HUES6 (cell line): ENCODE measurements around the gene CYP4A22.
A peak's percentile ranks its signal among the peaks of the same experiment; 100 is the strongest.
"Not testable (repeated sequence)": the region's sequence is repeated elsewhere in the genome, so short reads cannot be mapped to it uniquely, and the experiment has no call there.

Experiments used
- H3K27ac ChIP-seq: 2 replicates; pipeline ENCODE4 v1.7.0; 2013; ENCODE audit warnings: low read depth, mild to moderate bottlenecking, low read length, inconsistent platforms
- H3K27me3 ChIP-seq: 2 replicates; pipeline ENCODE4 v1.6.1; 2013; ENCODE audit warnings: low read length; ENCODE audit not compliant: control insufficient read depth, insufficient read depth
- H3K36me3 ChIP-seq: 2 replicates; pipeline ENCODE4 v1.6.1; 2013; ENCODE audit warnings: low read length; ENCODE audit not compliant: control insufficient read depth, insufficient read depth
- H3K4me1 ChIP-seq: 2 replicates; pipeline ENCODE4 v1.6.1; 2013; ENCODE audit warnings: low read length; ENCODE audit not compliant: control insufficient read depth, insufficient read depth
- H3K4me3 ChIP-seq: 2 replicates; pipeline ENCODE4 v1.5.1; 2013; ENCODE audit warnings: low read depth, low read length
- H3K9ac ChIP-seq: one replicate; pipeline ENCODE4 v1.6.1; 2013; ENCODE audit warnings: mild to moderate bottlenecking, low read length
- H3K9me3 ChIP-seq: 2 replicates; pipeline ENCODE4 v1.6.1; 2013; ENCODE audit warnings: low read depth, low read length; ENCODE audit not compliant: control insufficient read depth, insufficient read depth

The CYP4A22 gene

GRCh38 chr1:47157957-47158356 is 20.7 kb downstream of the CYP4A22 start:
- H3K27ac ChIP-seq, H3K9me3 ChIP-seq, H3K4me1 ChIP-seq, H3K36me3 ChIP-seq, H3K4me3 ChIP-seq, H3K27me3 ChIP-seq, H3K9ac ChIP-seq: not testable (repeated sequence)

GRCh38 chr1:47160716-47161115 is 23.5 kb downstream of the CYP4A22 start:
- H3K4me3 ChIP-seq: no peak overlapping the region
- H3K27ac ChIP-seq: no peak overlapping the region
- peaks cover 11% of the 10 kb centered on the region for H3K9me3 ChIP-seq
- no peaks in the 10 kb centered on the region for H3K27me3 ChIP-seq
- H3K9ac ChIP-seq: no peak overlapping the region
- no peaks in the 10 kb centered on the region for H3K36me3 ChIP-seq
- H3K4me1 ChIP-seq: no peaks in the 10 kb centered on the region

- peaks cover 18% of the 10 kb centered on the region for H3K9me3 ChIP-seq
- no peaks in the 10 kb centered on the region for H3K27me3 ChIP-seq
- H3K9ac ChIP-seq: no peak overlapping the region
- H3K27ac ChIP-seq: no peak overlapping the region
- no peak overlapping the region for H3K4me3 ChIP-seq
- no peaks in the 10 kb centered on the region for H3K36me3 ChIP-seq
- no peaks in the 10 kb centered on the region for H3K4me1 ChIP-seq
Measured at GRCh38 chr1:47161298-47162040, 24.2 kb downstream of the CYP4A22 start.

GRCh38 chr1:47164552-47164951 is 27.3 kb downstream of the CYP4A22 start:
- Histone ChIP-seq H3K9me3 (peaks cover 18% of the 10 kb centered on the region), H3K9ac (no peak overlapping the region), H3K27ac (no peak overlapping the region), H3K4me3 (no peak overlapping the region), H3K36me3 (no peaks in the 10 kb centered on the region), H3K4me1 (no peaks in the 10 kb centered on the region), H3K27me3 (no peaks in the 10 kb centered on the region)

GRCh38 chr1:47172782-47173181 is 35.5 kb downstream of the CYP4A22 start:
- H3K27ac ChIP-seq: no peak overlapping the region
- no peaks in the 10 kb centered on the region for H3K4me1 ChIP-seq
- no peaks in the 10 kb centered on the region for H3K27me3 ChIP-seq
- no peak overlapping the region for H3K4me3 ChIP-seq
- H3K36me3 ChIP-seq: no peaks in the 10 kb centered on the region
- H3K9ac ChIP-seq: no peak overlapping the region
- H3K9me3 ChIP-seq: no peaks in the 10 kb centered on the region

- Histone ChIP-seq H3K27me3 (peaks cover 3% of the 10 kb centered on the region), H3K4me1 (peaks cover 5% of the 10 kb centered on the region; the same call in 1 of the 2 replicates), H3K27ac (no peak overlapping the region), H3K36me3 (no peaks in the 10 kb centered on the region), H3K9me3 (no peaks in the 10 kb centered on the region), H3K4me3 (no peak overlapping the region), H3K9ac (no peak overlapping the region)
Measured at GRCh38 chr1:47174656-47175020, 37.4 kb downstream of the CYP4A22 start.

- Histone ChIP-seq H3K9ac (no peak overlapping the region), H3K27me3 (peaks cover 10% of the 10 kb centered on the region), H3K9me3 (no peaks in the 10 kb centered on the region), H3K27ac (no peak overlapping the region), H3K36me3 (no peaks in the 10 kb centered on the region), H3K4me1 (peaks cover 5% of the 10 kb centered on the region; the same call in 1 of the 2 replicates), H3K4me3 (peak overlapping the region; percentile 27; the same call in 1 of the 2 replicates)
Measured at GRCh38 chr1:47175227-47175934, 38.1 kb downstream of the CYP4A22 start.

GRCh38 chr1:47178020-47178419 is 40.8 kb downstream of the CYP4A22 start:
- Histone ChIP-seq H3K9ac (no peak overlapping the region), H3K4me3 (no peak overlapping the region), H3K36me3 (no peaks in the 10 kb centered on the region), H3K9me3 (no peaks in the 10 kb centered on the region), H3K4me1 (peaks cover 5% of the 10 kb centered on the region; the same call in 1 of the 2 replicates), H3K27ac (no peak overlapping the region), H3K27me3 (peaks cover 24% of the 10 kb centered on the region)

- Histone ChIP-seq H3K27me3 (peaks cover 26% of the 10 kb centered on the region), H3K36me3 (no peaks in the 10 kb centered on the region), H3K9ac (no peak overlapping the region), H3K4me3 (peak overlapping the region; percentile 53), H3K27ac (no peak overlapping the region), H3K4me1 (peaks cover 5% of the 10 kb centered on the region; the same call in 1 of the 2 replicates), H3K9me3 (no peaks in the 10 kb centered on the region)
Measured at GRCh38 chr1:47178654-47179016, 41.4 kb downstream of the CYP4A22 start.

- H3K27me3 ChIP-seq: peaks cover 26% of the 10 kb centered on the region
- no peak overlapping the region for H3K27ac ChIP-seq
- H3K9ac ChIP-seq: no peak overlapping the region
- H3K36me3 ChIP-seq: no peaks in the 10 kb centered on the region
- no peaks in the 10 kb centered on the region for H3K9me3 ChIP-seq
- peaks cover 5% of the 10 kb centered on the region; the same call in 1 of the 2 replicates for H3K4me1 ChIP-seq
- H3K4me3 ChIP-seq: peak overlapping the region; percentile 53
Measured at GRCh38 chr1:47179017-47179987, 42.1 kb downstream of the CYP4A22 start.
